Prostate gland (tissue), 2 donors: Measurements from ENCODE around the gene HOXB6.

Source experiments
- CTCF ChIP-seq, 4 experiments: fragments of 200-600 bp in 2 of 4; fragments of 450-650 bp in 2 of 4; sonication (generic) in 2 of 4; IDR thresholded peaks; 1 replicate in 3 of 4; 2 replicates in 1 of 4; pipeline ENCODE4 v1.5.1; 2016 to 2019; ENCODE audit warnings: antibody characterized with exemption in 4 of 4, mild to moderate bottlenecking in 2 of 4, moderate library complexity in 2 of 4
- POLR2A ChIP-seq: fragments of 450-650 bp; IDR thresholded peaks from one replicate; pipeline ENCODE4 v1.6.1; 2016; ENCODE audit warnings: antibody characterized with exemption, mild to moderate bottlenecking
- POLR2AphosphoS5 ChIP-seq: sonication (generic); formaldehyde crosslinking; IDR thresholded peaks from one replicate; pipeline ENCODE4 v1.6.1; 2017; ENCODE audit warnings: antibody characterized with exemption

GRCh38 chr17:48592057-48592514, 12.7 kb downstream of the HOXB6 start:
- TF ChIP-seq CTCF (IDR thresholded peaks at IDR 0.05) (no peak), POLR2A (no peak), POLR2AphosphoS5 (no peak)
